Sigmoid colon (tissue), 4 donors: ENCODE data around the gene PSEN1.

ENCODE experiments used
- POLR2AphosphoS5 ChIP-seq, 4 donors: sonication (generic); formaldehyde crosslinking; IDR thresholded peaks; one replicate each; pipeline ENCODE4 v1.6.1; 2017; ENCODE audit warnings: antibody characterized with exemption in 4 of 4
- TF ChIP-seq, protein P1 (sequence below), 4 experiments: fragments of 450-650 bp in 3 of 4; fragments of 200-600 bp in 1 of 4; IDR thresholded peaks; one replicate each; pipeline ENCODE4 v1.5.1; 2016 to 2019; ENCODE audit warnings: antibody characterized with exemption in 4 of 4, mild to moderate bottlenecking in 3 of 4, moderate library complexity in 2 of 4

DNA sequence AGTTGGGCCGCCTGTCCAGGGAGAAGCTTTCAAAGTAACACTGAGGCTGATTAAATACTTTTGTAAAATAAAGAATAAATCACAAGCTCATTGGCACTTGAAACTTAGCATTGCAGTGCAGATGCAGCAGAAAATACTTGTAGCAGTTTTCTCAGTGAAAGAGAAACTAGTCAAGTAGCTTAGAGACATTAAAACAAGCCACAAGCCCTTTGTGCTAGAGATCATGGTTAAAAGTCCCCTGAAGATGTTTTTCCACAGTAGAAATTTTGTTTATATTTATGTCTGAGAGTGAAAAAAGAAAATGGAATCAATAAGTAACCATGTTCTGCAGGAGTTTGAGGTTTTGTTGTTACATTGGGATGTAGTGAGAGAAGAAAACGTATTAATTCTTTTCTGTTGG lies 5.9 kb downstream of the PSEN1 start:
- TF ChIP-seq, protein P1, sequence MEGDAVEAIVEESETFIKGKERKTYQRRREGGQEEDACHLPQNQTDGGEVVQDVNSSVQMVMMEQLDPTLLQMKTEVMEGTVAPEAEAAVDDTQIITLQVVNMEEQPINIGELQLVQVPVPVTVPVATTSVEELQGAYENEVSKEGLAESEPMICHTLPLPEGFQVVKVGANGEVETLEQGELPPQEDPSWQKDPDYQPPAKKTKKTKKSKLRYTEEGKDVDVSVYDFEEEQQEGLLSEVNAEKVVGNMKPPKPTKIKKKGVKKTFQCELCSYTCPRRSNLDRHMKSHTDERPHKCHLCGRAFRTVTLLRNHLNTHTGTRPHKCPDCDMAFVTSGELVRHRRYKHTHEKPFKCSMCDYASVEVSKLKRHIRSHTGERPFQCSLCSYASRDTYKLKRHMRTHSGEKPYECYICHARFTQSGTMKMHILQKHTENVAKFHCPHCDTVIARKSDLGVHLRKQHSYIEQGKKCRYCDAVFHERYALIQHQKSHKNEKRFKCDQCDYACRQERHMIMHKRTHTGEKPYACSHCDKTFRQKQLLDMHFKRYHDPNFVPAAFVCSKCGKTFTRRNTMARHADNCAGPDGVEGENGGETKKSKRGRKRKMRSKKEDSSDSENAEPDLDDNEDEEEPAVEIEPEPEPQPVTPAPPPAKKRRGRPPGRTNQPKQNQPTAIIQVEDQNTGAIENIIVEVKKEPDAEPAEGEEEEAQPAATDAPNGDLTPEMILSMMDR (IDR thresholded peaks at IDR 0.05), result no peak
- no peak for TF ChIP-seq POLR2AphosphoS5 (IDR thresholded peaks at IDR 0.05)
